Karpas-422 (cell line): ENCODE data around the gene SNTG2. TPM values are rescaled to one million over a fixed set of nuclear protein-coding genes. Genes with fewer than 3 reads are reported as not detected.
"Not testable (repeated sequence)": the region's sequence is repeated elsewhere in the genome, so short reads cannot be mapped to it uniquely, and the experiment has no call there.

ENCODE experiments used
- DNase-seq: peaks from one replicate; pipeline ENCODE4 v3.0.0-alpha.2; 2015
- H2AFZ ChIP-seq: fragments of 200-600 bp; sonication (generic); 2 replicates; pipeline ENCODE4 v1.6.1; 2014; ENCODE audit warnings: antibody characterized with exemption, low read length, mixed read lengths
- H3K27ac ChIP-seq: fragments of 200-600 bp; sonication (generic); 2 replicates; pipeline ENCODE4 v1.5.1; 2014; ENCODE audit warnings: mild to moderate bottlenecking, low read length, moderate library complexity
- H3K27me3 ChIP-seq: fragments of 200-600 bp; sonication (generic); 2 replicates; pipeline ENCODE4 v1.6.1; 2014; ENCODE audit warnings: low read length, mixed read lengths
- H3K36me3 ChIP-seq: fragments of 200-600 bp; sonication (generic); 2 replicates; pipeline ENCODE4 v1.6.1; 2014; ENCODE audit warnings: low read length, mixed read lengths; ENCODE audit not compliant: insufficient read depth
- H3K4me1 ChIP-seq: fragments of 200-600 bp; sonication (generic); 2 replicates; pipeline ENCODE4 v1.6.1; 2014; ENCODE audit warnings: mild to moderate bottlenecking, low read length, mixed read lengths
- H3K4me2 ChIP-seq: fragments of 200-600 bp; sonication (generic); 2 replicates; pipeline ENCODE4 v1.6.1; 2014; ENCODE audit warnings: low read length, low read depth, mild to moderate bottlenecking; ENCODE audit not compliant: poor library complexity, severe bottlenecking
- H3K4me3 ChIP-seq: fragments of 200-600 bp; sonication (generic); 2 replicates; pipeline ENCODE4 v1.5.1; 2014; ENCODE audit warnings: mild to moderate bottlenecking, antibody characterized with exemption, low read length, mixed read lengths
- H3K79me2 ChIP-seq: fragments of 200-600 bp; sonication (generic); 2 replicates; pipeline ENCODE4 v1.6.1; 2014; ENCODE audit warnings: mild to moderate bottlenecking, low read length, mixed read lengths
- H3K9ac ChIP-seq: fragments of 200-600 bp; sonication (generic); 2 replicates; pipeline ENCODE4 v1.6.0; 2014; ENCODE audit warnings: low read length
- H3K9me2 ChIP-seq: fragments of 200-600 bp; sonication (generic), shearing (Covaris generic); replicated peaks from 2 replicates; pipeline ENCODE4 v1.6.0; 2014; ENCODE audit warnings: mild to moderate bottlenecking, low read length, moderate library complexity; ENCODE audit not compliant: insufficient read depth
- H3K9me3 ChIP-seq: fragments of 300-700, 200-600 bp; sonication (generic); 2 replicates; pipeline ENCODE4 v1.6.1; 2014; ENCODE audit warnings: low read length, mixed read lengths
- H4K20me1 ChIP-seq: fragments of 200-600 bp; sonication (generic); 2 replicates; pipeline ENCODE4 v1.6.1; 2014; ENCODE audit warnings: mild to moderate bottlenecking, antibody characterized with exemption, low read length, low read depth; ENCODE audit not compliant: insufficient read depth
- total RNA-seq: library from RNA; depleted of rRNA; stranded (reverse); fragments of >200 nt; shearing (Covaris generic); gene quantifications from 2 replicates; pipeline ENCODE4 v1.2.3, GENCODE V29; 2014; ENCODE audit warnings: low replicate concordance

The SNTG2 gene
- total RNA-seq, 1 experiment from 2014 or later: not detected

DNA sequence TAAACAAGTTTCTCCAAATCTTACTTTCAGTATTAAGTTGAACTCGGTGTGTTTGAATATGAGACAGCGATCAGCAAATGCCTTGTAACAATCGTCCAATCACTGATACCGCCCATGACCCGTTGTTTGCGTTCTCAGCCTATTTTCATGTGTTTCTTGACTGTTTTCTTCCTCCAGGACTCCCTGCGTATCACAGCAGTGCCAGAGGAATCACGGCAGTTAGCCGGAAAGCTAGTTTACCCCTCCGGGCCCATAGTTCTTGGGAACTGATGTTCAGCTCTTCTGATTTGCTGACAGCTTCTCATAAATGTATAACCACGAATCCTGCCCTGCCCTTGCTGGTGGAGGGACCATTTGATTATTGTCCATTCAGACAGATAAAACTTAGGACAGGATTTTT is 420.4 kb downstream of the SNTG2 start:
- no peak overlapping the region for H3K4me3 ChIP-seq
- no peak overlapping the region for H3K4me2 ChIP-seq
- no peak for DNase-seq
- H3K36me3 ChIP-seq: no peaks in the 10 kb centered on the region
- no peaks in the 10 kb centered on the region for H3K9me2 ChIP-seq
- H2AFZ ChIP-seq: no peak overlapping the region
- H3K27me3 ChIP-seq: no peaks in the 10 kb centered on the region
- H4K20me1 ChIP-seq: no peaks in the 10 kb centered on the region
- no peaks in the 10 kb centered on the region for H3K4me1 ChIP-seq
- no peaks in the 10 kb centered on the region for H3K79me2 ChIP-seq
- H3K27ac ChIP-seq: no peak overlapping the region
- H3K9me3 ChIP-seq: no peaks in the 10 kb centered on the region
- H3K9ac ChIP-seq: no peak overlapping the region

DNA sequence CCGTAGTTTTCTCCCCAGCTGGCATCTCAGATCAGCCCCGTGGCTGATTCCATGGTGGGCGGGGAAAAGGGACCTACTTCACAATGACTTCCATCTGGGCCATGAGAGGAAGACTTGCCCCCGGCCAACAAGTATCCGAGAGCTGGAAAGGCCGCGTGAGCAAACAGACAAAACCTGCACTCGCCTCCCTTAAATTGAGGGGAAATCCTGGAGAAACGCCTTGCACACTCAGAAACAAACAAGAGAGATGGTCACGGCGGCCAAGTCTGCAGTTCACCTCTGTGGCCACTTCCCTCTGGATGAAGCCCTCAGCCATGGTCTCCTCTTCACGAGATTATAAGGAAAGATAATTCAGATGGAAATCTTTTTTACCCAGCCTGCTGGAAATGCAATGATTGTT is 423.2 kb downstream of the SNTG2 start:
- Histone ChIP-seq H3K36me3 (no peaks in the 10 kb centered on the region), H3K27ac (no peak overlapping the region), H3K4me1 (no peaks in the 10 kb centered on the region), H3K9ac (no peak overlapping the region), H4K20me1 (no peaks in the 10 kb centered on the region), H3K27me3 (no peaks in the 10 kb centered on the region), H3K4me2 (no peak overlapping the region), H2AFZ (no peak overlapping the region), H3K4me3 (no peak overlapping the region), H3K9me2 (no peaks in the 10 kb centered on the region), H3K9me3 (no peaks in the 10 kb centered on the region), H3K79me2 (no peaks in the 10 kb centered on the region)
- no peak for DNase-seq

- Histone ChIP-seq H3K27me3 (no peaks in the 10 kb centered on the region), H3K27ac (no peak overlapping the region), H4K20me1 (no peaks in the 10 kb centered on the region), H3K4me1 (no peaks in the 10 kb centered on the region), H2AFZ (no peak overlapping the region), H3K4me2 (no peak overlapping the region), H3K79me2 (no peaks in the 10 kb centered on the region), H3K36me3 (no peaks in the 10 kb centered on the region), H3K9me3 (no peaks in the 10 kb centered on the region), H3K4me3 (no peak overlapping the region), H3K9ac (no peak overlapping the region), H3K9me2 (no peaks in the 10 kb centered on the region)
- no peak for DNase-seq
Observed at GRCh38 chr2:1374287-1374686, 423.6 kb downstream of the SNTG2 start.

DNA sequence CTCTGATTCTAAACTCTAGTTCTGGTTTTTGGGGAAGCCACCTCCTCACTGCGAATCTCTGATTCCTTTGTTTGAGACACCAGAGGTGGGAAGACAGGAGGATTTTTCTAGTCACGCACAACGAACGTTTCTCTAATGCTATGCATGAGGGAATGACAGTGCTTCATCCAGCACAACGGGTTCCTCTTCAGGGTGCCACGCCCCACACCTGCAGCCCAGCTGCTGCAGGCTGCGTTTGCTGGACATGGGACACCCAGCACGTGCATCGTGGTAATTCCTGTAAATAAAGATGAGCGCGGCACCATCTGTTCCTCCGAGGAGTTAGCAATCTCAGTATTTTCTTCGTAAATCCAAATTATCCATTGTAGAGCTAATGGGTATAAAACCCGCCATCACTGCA is 425.1 kb downstream of the SNTG2 start:
- Histone ChIP-seq H2AFZ (no peak overlapping the region), H3K9me3 (no peaks in the 10 kb centered on the region), H3K27me3 (no peaks in the 10 kb centered on the region), H3K4me1 (no peaks in the 10 kb centered on the region), H4K20me1 (no peaks in the 10 kb centered on the region), H3K79me2 (no peaks in the 10 kb centered on the region), H3K4me3 (no peak overlapping the region), H3K9ac (no peak overlapping the region), H3K9me2 (no peaks in the 10 kb centered on the region), H3K4me2 (no peak overlapping the region), H3K27ac (no peak overlapping the region), H3K36me3 (no peaks in the 10 kb centered on the region)
- no peak for DNase-seq

DNA sequence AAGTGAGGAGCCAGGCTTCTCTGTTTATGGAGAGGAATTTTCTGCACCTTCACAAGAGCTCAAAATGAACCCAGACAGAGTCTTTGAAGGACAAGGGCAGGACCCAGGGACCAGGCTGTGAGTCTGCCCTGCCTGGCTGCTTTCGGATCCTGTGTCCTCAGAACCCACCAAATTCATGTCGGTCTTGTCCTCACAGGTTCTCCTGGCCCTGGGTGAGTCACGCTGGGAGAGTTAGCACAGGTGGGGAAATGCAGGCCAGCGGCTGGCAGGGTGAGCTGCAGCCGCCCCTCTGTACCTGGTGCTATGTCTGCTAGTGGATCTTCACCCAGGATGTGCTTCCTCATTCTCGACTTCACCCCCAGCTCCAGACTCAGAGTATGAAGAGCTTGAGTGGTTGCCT is 426.8 kb downstream of the SNTG2 start:
- H3K27me3 ChIP-seq: no peaks in the 10 kb centered on the region
- no peaks in the 10 kb centered on the region for H3K9me2 ChIP-seq
- no peaks in the 10 kb centered on the region for H3K4me1 ChIP-seq
- H2AFZ ChIP-seq: no peak overlapping the region
- H3K36me3 ChIP-seq: no peaks in the 10 kb centered on the region
- H3K9me3 ChIP-seq: no peaks in the 10 kb centered on the region
- H3K4me3 ChIP-seq: no peak overlapping the region
- H3K79me2 ChIP-seq: no peaks in the 10 kb centered on the region
- H3K4me2 ChIP-seq: no peak overlapping the region
- no peak for DNase-seq
- no peak overlapping the region for H3K9ac ChIP-seq
- no peaks in the 10 kb centered on the region for H4K20me1 ChIP-seq
- H3K27ac ChIP-seq: no peak overlapping the region

- no peak overlapping the region for H3K9ac ChIP-seq
- H3K79me2 ChIP-seq: no peaks in the 10 kb centered on the region
- H3K36me3 ChIP-seq: no peaks in the 10 kb centered on the region
- no peak overlapping the region for H2AFZ ChIP-seq
- no peak overlapping the region for H3K4me2 ChIP-seq
- H3K4me3 ChIP-seq: no peak overlapping the region
- no peaks in the 10 kb centered on the region for H3K9me3 ChIP-seq
- no peak overlapping the region for H3K27ac ChIP-seq
- H3K27me3 ChIP-seq: no peaks in the 10 kb centered on the region
- DNase-seq: no peak
- H4K20me1 ChIP-seq: no peaks in the 10 kb centered on the region
- H3K9me2 ChIP-seq: no peaks in the 10 kb centered on the region
- no peaks in the 10 kb centered on the region for H3K4me1 ChIP-seq
Observed at GRCh38 chr2:1378456-1379150, 428.0 kb downstream of the SNTG2 start.

GRCh38 chr2:1381644-1382043 is 431.0 kb downstream of the SNTG2 start:
- H4K20me1 ChIP-seq: no peaks in the 10 kb centered on the region
- H3K9me3 ChIP-seq: no peaks in the 10 kb centered on the region
- H3K36me3 ChIP-seq: no peaks in the 10 kb centered on the region
- no peak overlapping the region for H2AFZ ChIP-seq
- no peak for DNase-seq
- H3K27me3 ChIP-seq: no peaks in the 10 kb centered on the region
- no peak overlapping the region for H3K4me2 ChIP-seq
- no peaks in the 10 kb centered on the region for H3K4me1 ChIP-seq
- H3K9me2 ChIP-seq: no peaks in the 10 kb centered on the region
- no peak overlapping the region for H3K9ac ChIP-seq
- H3K79me2 ChIP-seq: no peaks in the 10 kb centered on the region
- H3K27ac ChIP-seq: no peak overlapping the region
- H3K4me3 ChIP-seq: no peak overlapping the region

GRCh38 chr2:1387954-1388725 is 437.5 kb downstream of the SNTG2 start:
- H2AFZ ChIP-seq, H3K27ac ChIP-seq, H3K27me3 ChIP-seq, H3K79me2 ChIP-seq, H3K9ac ChIP-seq, H4K20me1 ChIP-seq, H3K4me2 ChIP-seq, H3K36me3 ChIP-seq, H3K9me3 ChIP-seq, H3K4me1 ChIP-seq, H3K4me3 ChIP-seq, H3K9me2 ChIP-seq, DNase-seq: not testable (repeated sequence)
